GM12892 (cell line): Measurements from ENCODE around the gene ABHD15.

Experiments
- DNase-seq: peaks from one replicate; pipeline ENCODE4 v3.0.0; 2011; ENCODE audit not compliant: insufficient read length
- FAIRE-seq: peaks from 2 replicates; lab custom pipeline; 2011; peaks lifted over from hg19 to GRCh38; lab: Jason Lieb, UNC
- POLR2A ChIP-seq: IDR thresholded peaks from 2 replicates; pipeline ENCODE4 v1.6.1; 2011; ENCODE audit warnings: low read depth, low read length, control low read depth
- POLR2AphosphoS5 ChIP-seq: IDR thresholded peaks from 2 replicates; pipeline ENCODE4 v1.6.1; 2011; ENCODE audit warnings: low read depth, low read length, control low read depth
- TAF1 ChIP-seq: IDR thresholded peaks from 2 replicates; pipeline ENCODE4 v1.6.1; 2011; ENCODE audit warnings: low read depth, mild to moderate bottlenecking, control low read depth, low read length, borderline replicate concordance

ABHD15 gene

GRCh38 chr17:29592850-29593551 lies 26.2 kb upstream of the ABHD15 start, which contains the start of gene ANKRD13B:
Gene ANKRD13B (plus strand): TSS chr17:29593132. CDS start chr17:29593622, 490 bp downstream.
- FAIRE-seq = peak; percentile 48
- no peak for DNase-seq
- no peak for TF ChIP-seq TAF1
- no peak for TF ChIP-seq POLR2A
- no peak for TF ChIP-seq POLR2AphosphoS5

- peak; percentile 85 for DNase-seq
- no peak for TF ChIP-seq POLR2A
- no peak for TF ChIP-seq TAF1
- TF ChIP-seq POLR2AphosphoS5 = no peak
- FAIRE-seq = peak; percentile 91
Measured at GRCh38 chr17:29591737-29592608, 25.1 kb upstream of the ABHD15 start.

GRCh38 chr17:29591146-29591736 lies 24.4 kb upstream of the ABHD15 start:
- no peak for FAIRE-seq
- no peak for DNase-seq
- TF ChIP-seq TAF1 = no peak
- no peak for TF ChIP-seq POLR2A
- no peak for TF ChIP-seq POLR2AphosphoS5

DNA sequence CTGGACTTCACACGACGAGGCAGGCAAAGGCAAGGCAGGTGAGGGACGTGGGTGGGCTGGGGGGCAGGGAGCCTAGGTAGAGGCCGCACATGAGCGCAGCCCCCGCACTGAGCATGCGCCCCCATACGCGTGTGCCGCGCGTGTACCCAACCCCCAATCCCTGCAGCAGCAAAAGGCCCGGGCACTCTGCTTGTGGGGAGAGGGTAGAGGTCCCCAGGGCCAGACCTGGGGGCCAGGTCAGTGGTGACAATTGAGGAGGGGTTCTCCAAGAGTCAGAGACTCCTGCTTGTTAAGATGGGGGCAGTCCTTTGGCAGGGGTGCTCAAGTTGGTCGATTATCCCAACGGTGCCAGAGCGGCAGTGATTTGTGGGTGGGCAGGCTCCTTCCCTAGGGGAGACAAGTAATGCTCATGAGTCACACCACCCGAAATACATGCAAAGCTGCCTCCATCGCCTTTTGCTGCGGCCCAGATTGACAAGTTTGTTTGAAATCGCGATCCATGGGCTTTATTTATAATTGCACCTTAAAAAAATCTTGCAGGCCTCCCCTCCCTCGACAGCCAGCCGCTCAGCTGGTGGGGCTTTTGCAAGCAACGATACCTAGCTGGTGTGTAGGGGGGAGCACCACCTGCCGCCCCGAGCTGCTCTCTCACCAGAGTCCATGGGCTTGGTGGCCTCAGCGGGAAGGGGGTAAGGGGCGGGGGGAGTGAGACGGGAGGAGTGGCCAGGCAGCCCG lies 23.7 kb upstream of the ABHD15 start:
- TF ChIP-seq POLR2AphosphoS5 = no peak
- no peak for TF ChIP-seq TAF1
- TF ChIP-seq POLR2A = no peak
- FAIRE-seq = peak; percentile 30
- no peak for DNase-seq

DNA sequence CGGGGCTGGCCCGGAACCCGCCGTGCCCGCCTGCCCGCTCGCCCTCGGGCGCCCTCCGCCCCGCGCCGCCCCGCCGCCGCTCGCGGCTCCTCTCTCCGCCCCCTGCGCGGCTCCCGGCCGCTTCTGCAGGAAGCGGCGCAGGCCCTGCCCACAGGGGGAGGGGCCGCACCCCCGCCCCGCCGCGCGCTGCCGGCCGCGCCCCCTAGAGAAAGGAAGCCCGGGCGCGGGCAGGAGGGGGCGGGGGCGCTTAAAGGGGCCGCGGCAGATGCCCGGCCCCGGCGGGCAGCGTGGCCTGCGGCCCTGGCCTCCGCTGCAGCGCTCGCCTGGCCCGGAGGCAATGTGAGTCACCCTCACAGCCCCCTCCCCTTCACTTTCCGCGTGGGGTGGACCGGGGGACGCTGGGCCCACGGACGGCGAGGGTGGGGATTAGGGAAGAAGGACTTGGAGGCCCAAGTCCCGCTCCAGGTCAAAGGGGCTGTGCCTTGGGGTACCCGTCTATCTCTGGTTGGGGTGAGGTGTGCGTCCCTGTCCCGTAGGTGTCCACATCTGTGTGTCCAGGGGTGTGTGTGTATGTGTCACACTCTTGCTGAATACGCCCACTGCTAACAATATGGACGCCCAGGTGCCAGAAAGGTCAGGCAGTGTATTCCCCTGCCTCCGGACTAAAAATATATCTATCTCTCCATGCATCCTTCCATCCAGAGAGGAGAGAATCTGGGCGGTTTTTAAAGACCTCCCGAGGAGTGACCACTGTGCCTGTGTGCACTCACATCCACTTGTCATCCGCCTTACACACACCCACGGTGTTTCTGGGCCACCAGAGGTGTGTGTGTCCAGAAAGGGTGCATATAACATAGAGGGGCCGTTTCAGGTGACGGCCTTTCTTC lies 22.9 kb upstream of the ABHD15 start, which contains the start of gene GIT1:
Gene GIT1 (minus strand): TSS at position 125 of the 887 bp plus-strand sequence. CDS start 270 bp downstream, outside the sequence.
- TF ChIP-seq TAF1 (no peak), POLR2A (peak; percentile 49; the same call in 1 of the 2 replicates)
- DNase-seq (peak; percentile 96), FAIRE-seq (peak; percentile 91)

GRCh38 chr17:29588562-29589411 lies 21.9 kb upstream of the ABHD15 start:
- FAIRE-seq (no peak), DNase-seq (peak; percentile 53)
- TF ChIP-seq TAF1 (no peak), POLR2A (no peak), POLR2AphosphoS5 (no peak)

- FAIRE-seq (no peak), DNase-seq (no peak)
- TF ChIP-seq POLR2AphosphoS5 (no peak), TAF1 (no peak), POLR2A (no peak)
Measured at GRCh38 chr17:29588017-29588561, 21.3 kb upstream of the ABHD15 start.

- FAIRE-seq = no peak
- no peak for DNase-seq
- no peak for TF ChIP-seq POLR2A
- TF ChIP-seq TAF1 = no peak
- TF ChIP-seq POLR2AphosphoS5 = no peak
Measured at GRCh38 chr17:29587591-29587990, 20.8 kb upstream of the ABHD15 start.
